Superior temporal gyrus (tissue), 1 donor: ENCODE measurements around the gene SPNS2.

ENCODE experiments used
- DNase-seq: peaks from one replicate; pipeline ENCODE4 v3.0.0-alpha.2; 2016; ENCODE audit errors: extremely low spot score

SPNS2 gene

GRCh38 chr17:4480929-4481898, 17.5 kb upstream of the SPNS2 start:
- DNase-seq = no peak

GRCh38 chr17:4482338-4483011, 16.2 kb upstream of the SPNS2 start:
- DNase-seq = no peak

DNA sequence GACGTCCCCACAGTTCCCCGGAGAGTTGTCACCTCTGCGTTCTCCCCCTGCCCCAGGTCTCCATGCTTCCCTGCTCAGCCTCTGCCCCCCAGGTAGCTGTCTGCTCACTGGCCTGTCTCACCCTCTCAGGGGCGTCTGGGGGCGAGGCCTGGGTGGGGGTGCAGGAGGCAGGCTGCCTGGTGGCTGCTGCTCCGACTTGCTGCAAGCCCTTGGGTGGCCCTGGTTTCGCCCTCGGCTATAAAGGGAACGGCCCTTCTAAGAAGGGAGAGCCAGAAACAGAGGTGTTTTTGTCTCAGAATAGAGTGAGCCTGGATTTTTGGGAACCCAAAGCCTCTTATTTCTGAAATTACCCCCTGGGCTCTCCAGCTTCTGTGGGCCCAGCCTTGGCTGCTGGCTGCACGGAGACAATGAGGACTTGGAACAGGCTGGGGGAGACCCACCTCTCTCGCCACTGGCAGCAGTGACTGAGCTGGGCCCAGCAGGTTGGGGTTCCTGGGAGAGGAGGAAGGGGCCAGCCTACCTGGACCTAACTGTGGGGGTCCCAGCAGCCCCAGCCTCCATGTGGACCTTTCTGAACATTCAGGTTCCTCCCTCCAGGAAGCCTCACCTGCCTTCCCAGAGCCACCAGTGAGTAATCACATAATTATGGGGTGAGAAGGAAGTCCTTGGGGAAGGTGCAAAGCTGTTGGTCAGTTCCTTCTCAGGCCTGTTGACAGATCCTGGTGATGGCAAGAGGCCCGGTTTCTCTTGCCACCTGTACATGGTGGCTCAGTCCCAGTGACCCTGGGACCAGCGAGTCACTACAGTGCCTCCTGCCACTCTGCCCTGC, 15.5 kb upstream of the SPNS2 start:
- DNase-seq = no peak

DNA sequence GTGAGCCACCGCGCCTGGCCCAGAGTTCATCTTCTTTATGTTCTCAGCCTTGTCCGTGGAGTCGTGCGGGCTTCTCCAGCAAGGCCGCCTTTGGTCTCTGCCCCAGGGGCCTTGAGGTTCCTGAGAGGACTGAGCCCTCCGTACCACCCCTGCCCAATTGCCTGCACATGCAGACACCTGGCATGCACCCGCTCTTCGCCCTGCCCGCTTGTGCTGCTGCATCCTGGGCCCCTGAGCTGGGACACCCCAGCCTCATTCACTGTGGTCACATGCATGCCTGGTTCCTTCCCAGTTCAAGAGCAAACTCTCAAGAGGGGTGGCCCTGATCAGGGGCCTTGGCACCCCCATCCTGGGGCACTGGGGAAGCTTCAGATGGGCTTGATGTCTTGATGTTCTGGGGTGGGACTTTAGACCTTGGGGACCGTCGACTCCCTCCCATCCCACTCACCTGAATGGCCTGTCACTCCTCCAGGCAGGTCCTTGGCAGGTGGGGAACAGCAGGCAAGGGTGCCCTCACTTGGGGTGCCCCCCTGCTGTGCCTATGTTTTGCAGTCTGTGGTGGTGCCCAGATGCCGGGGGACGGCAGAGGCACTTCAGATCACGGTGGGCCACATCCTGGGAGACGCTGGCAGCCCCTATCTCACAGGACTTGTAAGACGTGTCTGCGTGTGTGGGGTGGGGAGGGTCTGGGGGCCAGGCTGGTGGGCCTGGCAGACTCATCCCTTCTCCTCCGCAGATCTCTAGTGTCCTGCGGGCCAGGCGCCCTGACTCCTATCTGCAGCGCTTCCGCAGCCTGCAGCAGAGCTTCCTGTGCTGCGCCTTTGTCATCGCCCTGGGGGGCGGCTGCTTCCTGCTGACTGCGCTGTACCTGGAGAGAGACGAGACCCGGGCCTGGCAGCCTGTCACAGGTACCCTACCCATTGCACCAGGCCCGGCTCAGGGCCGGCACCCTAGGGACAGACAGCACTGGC, 12.7 kb upstream of the SPNS2 start:
- no peak for DNase-seq

DNA sequence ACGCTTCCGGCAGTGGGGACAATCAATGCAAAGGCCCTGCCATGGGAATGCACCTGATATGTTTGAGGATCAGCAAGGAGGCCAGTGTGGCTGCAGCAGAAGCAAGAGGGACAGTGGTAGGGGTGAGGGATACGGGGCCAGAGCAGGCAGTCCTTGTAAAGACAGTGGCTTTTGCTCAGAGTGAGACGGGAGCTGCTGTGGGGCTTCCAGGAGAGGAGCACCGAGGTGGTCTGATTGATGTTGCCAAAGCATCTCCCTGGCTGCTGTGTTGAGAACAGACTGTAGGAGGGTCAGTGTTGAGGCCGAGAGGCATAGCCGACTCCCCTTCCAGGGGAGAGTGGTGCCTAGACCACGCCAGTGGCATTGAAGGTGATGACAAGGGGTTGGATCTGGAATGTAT, 11.4 kb upstream of the SPNS2 start:
- no peak for DNase-seq

GRCh38 chr17:4487820-4488716, 10.6 kb upstream of the SPNS2 start:
- no peak for DNase-seq

DNA sequence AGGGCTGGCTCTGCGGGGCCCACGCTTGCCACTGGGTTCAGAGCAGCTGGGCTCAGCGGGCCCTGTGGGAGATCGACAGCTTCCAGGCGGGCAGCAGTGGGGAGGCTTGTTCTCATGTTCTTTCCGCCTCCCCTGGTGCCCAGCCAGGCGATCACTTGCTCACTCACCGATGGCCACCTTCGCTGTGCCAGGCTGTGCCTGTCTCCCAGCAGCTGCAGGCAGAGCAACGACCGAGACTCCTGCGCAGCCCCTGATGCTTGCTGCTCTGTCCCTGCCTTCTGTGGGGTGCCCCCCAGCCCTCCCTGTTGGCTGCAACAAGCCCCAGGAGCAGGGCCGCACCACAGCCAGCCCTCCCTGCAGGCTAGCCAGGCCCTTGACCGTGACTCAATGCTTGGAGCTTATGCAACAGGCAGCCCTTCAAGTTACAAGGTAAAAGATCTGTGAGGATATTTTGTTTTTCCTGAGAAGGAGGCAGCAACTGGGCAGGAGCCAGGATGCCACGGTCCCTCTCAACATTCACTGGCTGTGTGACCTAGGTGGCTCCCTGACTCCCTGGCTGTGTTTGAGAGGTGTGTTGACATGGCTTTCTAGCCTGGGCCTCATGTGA, 9.6 kb upstream of the SPNS2 start:
- no peak for DNase-seq

DNA sequence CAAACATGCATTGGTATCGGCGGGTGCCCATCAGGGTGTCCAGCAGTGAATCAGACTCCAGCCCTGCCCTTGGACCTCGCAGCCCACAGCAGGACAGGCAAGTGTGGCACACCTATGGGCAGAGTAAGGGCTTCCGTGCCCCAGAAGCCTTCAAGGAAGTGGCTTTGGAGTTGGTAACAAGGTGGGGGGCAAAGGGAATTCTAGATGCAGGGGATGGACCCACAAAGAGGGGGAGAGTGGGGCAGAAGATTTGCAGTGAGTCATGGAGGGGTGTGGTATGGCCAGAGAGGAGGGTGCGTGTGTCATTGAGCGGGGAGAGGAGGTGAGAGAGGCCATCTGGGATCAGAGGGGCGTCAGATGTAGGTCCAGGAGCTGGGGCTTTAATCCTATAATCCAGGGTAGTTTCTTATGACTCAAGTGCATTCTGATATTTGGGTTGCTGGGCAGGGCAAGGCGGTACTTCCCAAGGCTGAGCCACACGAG, 8.5 kb upstream of the SPNS2 start:
- DNase-seq = no peak

- no peak for DNase-seq
These were observed 8.0 kb upstream of the SPNS2 start for GRCh38 chr17:4490637-4491061.

DNA sequence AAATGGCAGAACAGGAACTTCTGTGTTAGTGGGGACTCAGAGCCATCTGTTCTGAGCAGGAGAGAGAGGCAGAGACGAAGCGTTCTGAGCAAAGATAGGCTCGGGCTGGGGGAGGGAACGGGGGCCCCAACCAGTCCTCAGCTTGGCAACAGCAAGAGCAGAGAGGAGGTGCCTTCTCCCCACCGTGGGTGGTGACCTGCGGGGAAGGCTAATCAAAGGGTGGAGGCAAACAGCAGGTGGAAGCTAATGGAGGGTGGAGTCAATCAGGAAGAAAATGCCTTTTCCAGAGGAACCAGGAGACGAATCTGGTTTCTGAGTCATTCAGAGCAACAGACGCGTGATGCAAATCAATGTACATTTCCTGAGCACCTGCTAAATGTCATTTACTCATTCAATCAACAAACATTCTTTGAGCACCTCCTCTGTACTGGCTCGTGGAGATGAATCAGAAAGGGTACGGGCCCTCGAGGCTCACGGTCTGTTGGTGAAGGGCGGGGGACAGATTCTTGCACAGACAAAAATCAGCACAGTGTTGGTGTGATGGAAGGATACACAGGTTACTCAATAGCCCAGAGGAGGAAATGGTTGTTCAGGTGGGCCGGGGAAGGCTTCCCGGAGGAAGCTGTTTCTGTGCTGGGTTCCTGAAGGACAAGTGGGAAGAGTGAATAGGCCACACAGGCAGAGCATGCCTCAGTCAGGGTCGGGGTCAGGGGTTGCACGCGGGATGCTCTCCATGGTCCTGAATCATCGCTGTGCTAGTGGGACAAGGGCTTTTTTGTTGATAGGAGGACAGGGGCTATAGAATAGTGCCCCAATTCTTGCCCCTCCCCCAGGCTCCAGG, 5.7 kb upstream of the SPNS2 start:
- DNase-seq = peak; percentile 30

- peak; percentile 52 for DNase-seq
These were observed 1.4 kb upstream of the SPNS2 start for GRCh38 chr17:4497101-4497824.

DNA sequence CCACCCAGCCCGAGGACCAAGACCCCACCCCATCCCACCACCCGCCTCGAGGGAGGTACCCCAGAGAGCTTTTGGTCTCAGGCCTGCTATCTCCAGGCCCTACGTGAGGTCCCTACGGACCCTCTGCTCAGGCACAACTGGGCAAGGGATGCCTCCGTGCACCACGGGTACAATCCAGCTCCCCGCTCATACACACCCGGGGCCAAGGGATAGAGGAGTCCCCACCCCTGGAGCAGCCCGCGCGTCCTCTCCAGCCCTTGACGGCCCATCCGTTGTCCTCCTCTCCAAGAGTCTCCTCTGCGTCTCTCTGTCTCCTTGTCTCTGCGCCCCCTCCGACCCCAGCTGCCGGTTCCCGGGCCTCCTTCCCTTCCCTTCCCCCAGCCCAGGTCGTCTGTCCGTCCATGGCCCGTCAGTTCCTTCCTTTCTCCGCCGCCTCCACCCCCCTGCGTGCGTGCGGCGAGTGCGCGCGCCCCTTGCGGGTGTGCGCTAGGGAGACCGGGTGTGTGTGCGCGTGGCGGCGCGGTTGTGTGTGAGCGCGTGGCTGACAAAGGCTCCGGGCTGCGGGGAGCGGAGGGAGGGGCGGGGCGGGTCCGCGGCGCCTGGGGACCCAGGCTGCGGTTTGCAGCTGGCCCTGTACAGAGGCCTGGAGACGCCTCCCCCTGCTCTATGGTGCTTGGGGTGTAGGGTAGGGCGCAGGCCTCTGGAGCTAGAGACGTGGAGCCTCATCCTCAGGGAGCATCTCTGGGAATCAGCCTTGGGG, 930 bp downstream of the SPNS2 start:
- peak; percentile 63 for DNase-seq

DNA sequence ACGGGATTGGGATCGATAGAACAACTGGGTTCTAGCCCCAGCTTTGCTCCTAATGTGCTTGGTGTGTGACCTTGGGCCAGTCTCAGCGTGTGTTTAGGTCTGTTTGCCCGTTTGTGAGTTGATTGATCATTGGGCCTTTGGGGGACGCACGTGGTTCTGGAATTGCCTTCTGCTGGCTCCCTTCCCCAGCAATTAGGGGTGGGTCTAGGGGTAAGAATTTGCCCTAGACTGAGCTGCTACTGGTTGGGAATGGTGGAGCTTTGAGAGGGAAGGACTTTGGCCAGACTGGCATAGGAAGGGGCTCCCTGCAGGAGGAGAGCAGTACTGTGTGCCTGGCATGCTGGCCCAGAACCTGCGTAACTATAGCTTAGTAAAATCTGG, 1.5 kb downstream of the SPNS2 start:
- peak; percentile 22 for DNase-seq

DNA sequence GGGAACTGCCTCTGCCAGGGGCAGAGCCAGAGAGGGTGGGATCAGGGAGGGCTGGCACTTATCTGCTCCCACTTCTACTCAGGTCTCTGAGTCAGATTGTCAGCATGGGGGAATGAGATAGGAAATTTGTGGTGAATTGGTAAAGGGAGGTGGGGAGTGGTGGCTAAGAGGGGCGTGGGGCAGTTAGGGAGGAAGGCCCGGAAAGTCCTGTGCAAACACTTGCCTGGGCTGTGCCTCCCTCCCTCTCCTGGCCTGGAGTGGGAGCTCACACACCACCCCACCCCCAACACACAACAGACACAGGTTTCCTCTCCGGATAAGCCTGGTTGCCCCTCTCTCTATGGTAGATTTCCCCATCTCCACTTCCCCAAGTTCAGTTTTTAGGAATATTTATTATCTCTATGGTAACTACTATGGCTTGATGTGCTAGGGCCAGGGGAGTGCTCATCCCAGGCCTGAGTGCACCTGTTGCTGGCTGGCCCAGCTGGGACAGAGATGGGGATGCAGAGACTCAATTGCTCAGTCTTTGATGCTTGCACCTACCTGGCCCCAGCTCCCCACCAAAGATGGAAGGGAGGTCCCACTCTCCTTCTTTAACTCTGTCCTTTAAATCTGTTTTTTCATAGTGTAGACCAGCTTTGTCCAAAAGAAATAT, 2.7 kb downstream of the SPNS2 start:
- no peak for DNase-seq

GRCh38 chr17:4502466-4503154, 3.9 kb downstream of the SPNS2 start:
- DNase-seq = no peak
